ENCODE data around the gene ZNF700. TPM values are rescaled to one million over a fixed set of nuclear protein-coding genes. Genes with fewer than 3 reads are reported as not detected.

The ZNF700 gene
- total RNA-seq, 4 donors from 2014 or later = 7.1 to 19.6 (median 11.4) TPM

DNA sequence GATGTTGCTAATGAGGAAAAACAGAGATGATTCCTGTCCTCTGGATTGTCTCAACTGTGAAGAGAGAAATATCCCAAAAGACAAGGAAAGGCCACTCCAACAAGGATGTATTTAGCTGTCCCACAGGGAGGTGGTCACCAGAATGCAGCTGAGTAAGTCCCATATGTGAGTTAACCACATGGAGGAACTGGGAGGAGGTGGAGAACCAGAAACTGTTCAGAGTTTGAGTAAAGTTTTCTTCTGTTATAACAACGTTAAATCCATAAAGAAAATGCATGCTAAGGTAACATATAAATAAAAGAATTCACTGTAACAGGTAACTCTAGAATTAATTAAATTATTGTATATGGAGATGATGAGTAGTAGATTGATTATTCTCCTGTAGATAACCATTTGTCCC is 45.3 kb downstream of the ZNF700 start:
- no peak for ATAC-seq
- WGBS, 2 donors (ENCODE audit: low coverage in 1 of 2) = 60% methylated on average over 1 of the region's 1 CpG; no CpG with 5 or more reads in 1 of the 2 donors
- Histone ChIP-seq H3K4me3 (no peak overlapping the region), H3K36me3 (peaks cover 0 to 5% of the 10 kb centered on the region in 2 donors), H3K27ac (no peak overlapping the region), H3K9me3 (no peaks in the 10 kb centered on the region), H3K4me1 (peaks cover 0 to 13% (median 5%) of the 10 kb centered on the region in 3 donors), H3K27me3 (no peaks in the 10 kb centered on the region)
- TF ChIP-seq POLR2A (IDR thresholded peaks at IDR 0.05) (no peak), POLR2AphosphoS5 (IDR thresholded peaks at IDR 0.05) (no peak), EP300 (IDR thresholded peaks at IDR 0.05) (no peak)
- TF ChIP-seq, protein P1, sequence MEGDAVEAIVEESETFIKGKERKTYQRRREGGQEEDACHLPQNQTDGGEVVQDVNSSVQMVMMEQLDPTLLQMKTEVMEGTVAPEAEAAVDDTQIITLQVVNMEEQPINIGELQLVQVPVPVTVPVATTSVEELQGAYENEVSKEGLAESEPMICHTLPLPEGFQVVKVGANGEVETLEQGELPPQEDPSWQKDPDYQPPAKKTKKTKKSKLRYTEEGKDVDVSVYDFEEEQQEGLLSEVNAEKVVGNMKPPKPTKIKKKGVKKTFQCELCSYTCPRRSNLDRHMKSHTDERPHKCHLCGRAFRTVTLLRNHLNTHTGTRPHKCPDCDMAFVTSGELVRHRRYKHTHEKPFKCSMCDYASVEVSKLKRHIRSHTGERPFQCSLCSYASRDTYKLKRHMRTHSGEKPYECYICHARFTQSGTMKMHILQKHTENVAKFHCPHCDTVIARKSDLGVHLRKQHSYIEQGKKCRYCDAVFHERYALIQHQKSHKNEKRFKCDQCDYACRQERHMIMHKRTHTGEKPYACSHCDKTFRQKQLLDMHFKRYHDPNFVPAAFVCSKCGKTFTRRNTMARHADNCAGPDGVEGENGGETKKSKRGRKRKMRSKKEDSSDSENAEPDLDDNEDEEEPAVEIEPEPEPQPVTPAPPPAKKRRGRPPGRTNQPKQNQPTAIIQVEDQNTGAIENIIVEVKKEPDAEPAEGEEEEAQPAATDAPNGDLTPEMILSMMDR (IDR thresholded peaks at IDR 0.05) = no peak

DNA sequence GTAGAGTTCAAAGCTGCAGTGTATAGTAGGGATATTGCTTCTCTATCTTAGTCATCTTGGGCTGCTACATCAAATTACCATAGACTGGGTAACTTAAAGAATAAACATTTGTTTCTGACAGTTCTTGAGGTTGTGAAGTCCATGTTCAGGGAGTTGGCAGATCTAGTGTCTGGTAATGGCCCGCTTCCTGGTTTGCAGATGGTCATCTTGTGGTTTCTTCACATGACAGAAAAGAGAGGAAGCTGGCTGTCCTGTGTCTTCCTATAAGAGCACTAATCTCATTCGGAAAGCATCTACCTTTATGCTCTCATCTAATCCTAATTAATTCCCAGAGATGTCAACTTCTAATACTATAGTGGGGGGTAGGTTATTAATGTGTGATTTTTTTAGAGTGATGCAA is 46.1 kb downstream of the ZNF700 start:
- peaks cover 0 to 6% (median 0%) of the 10 kb centered on the region in 3 donors for H3K4me1 ChIP-seq
- WGBS, 2 donors (ENCODE audit: low coverage in 1 of 2) = 88 to 92% methylated on average over 1 to 2 of the region's 2 CpGs
- no peak for ATAC-seq
- TF ChIP-seq POLR2A (IDR thresholded peaks at IDR 0.05) (no peak), POLR2AphosphoS5 (IDR thresholded peaks at IDR 0.05) (no peak), EP300 (IDR thresholded peaks at IDR 0.05) (no peak)
- TF ChIP-seq, protein P1 (IDR thresholded peaks at IDR 0.05) = no peak
- H3K27ac ChIP-seq = no peak overlapping the region
- H3K9me3 ChIP-seq = no peaks in the 10 kb centered on the region
- no peaks in the 10 kb centered on the region for H3K27me3 ChIP-seq
- H3K36me3 ChIP-seq = peaks cover 0 to 8% of the 10 kb centered on the region in 2 donors
- H3K4me3 ChIP-seq = no peak overlapping the region

DNA sequence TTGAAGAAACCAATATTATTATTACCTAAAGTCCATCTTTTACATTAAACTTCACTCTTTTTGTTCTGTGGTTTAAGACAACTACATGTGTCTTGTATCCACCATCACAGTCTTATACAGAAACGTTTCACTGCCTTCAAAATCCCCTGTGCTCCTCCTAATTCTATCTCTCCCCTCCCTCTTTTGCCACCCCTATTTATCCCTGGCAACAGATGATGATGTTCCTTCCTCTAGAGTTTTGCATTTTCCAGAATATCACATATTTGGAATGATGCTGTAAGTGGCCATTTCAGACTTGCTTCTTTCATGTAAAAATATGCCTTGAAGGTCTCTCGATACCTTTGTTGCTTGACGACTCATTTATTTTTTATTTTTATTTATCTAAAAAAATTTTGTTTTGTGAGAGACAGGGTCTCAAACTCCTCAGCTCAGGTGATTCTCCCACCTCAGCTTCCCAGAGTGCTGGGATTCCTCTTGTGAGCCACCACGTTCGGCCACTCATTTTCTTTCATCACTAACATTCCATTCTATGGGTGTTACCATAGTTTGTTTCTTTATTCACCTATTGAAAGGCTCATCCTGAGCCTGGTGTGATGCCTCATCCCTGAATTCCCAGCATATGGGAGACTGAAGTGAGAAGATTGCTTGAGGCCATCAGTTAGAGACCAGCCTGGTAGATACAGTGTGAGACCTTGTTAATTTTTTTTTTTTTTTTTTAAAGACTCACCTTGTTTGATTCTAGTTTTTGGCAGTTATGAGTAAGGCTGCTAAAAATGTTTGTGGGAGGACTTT is 48.3 kb downstream of the ZNF700 start:
- no peaks in the 10 kb centered on the region for H3K27me3 ChIP-seq
- peaks cover 6 to 27% of the 10 kb centered on the region in 2 donors for H3K36me3 ChIP-seq
- peaks cover 0 to 16% (median 2%) of the 10 kb centered on the region in 3 donors for H3K9me3 ChIP-seq
- no peak overlapping the region for H3K4me3 ChIP-seq
- H3K4me1 ChIP-seq = no peaks in the 10 kb centered on the region
- ATAC-seq = no peak
- TF ChIP-seq POLR2A (IDR thresholded peaks at IDR 0.05) (no peak), POLR2AphosphoS5 (IDR thresholded peaks at IDR 0.05) (no peak), EP300 (IDR thresholded peaks at IDR 0.05) (no peak)
- TF ChIP-seq, protein P1 (IDR thresholded peaks at IDR 0.05) = no peak
- WGBS, 2 donors (ENCODE audit: low coverage in 1 of 2) = 63 to 86% methylated on average over 3 to 5 of the region's 5 CpGs
- H3K27ac ChIP-seq = no peak overlapping the region

DNA sequence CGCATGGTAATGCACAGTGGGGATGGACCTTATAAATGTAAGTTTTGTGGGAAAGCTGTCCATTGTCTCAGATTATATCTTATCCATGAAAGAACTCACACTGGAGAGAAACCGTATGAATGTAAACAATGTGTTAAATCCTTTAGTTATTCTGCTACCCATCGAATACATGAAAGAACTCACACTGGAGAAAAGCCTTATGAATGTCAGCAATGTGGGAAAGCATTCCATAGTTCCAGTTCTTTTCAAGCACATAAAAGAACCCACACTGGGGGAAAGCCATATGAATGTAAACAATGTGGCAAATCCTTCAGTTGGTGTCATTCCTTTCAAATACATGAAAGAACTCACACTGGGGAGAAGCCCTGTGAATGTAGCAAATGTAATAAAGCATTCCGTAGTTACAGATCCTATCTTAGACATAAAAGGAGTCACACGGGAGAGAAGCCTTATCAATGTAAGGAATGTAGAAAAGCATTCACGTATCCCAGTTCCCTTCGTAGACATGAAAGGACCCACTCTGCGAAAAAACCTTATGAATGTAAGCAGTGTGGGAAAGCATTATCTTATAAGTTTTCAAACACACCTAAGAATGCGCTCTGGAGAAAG is 53.7 kb downstream of the ZNF700 start:
- WGBS, 2 donors (ENCODE audit: low coverage in 1 of 2) = 93 to 95% methylated on average over 9 of the region's 9 CpGs
- no peaks in the 10 kb centered on the region for H3K27me3 ChIP-seq
- H3K27ac ChIP-seq = no peak overlapping the region
- ATAC-seq = no peak
- H3K9me3 ChIP-seq = peaks cover 5 to 59% (median 6%) of the 10 kb centered on the region in 3 donors
- no peaks in the 10 kb centered on the region for H3K4me1 ChIP-seq
- peaks cover 13 to 42% of the 10 kb centered on the region in 2 donors for H3K36me3 ChIP-seq
- no peak for TF ChIP-seq POLR2AphosphoS5 (IDR thresholded peaks at IDR 0.05)
- no peak overlapping the region for H3K4me3 ChIP-seq

DNA sequence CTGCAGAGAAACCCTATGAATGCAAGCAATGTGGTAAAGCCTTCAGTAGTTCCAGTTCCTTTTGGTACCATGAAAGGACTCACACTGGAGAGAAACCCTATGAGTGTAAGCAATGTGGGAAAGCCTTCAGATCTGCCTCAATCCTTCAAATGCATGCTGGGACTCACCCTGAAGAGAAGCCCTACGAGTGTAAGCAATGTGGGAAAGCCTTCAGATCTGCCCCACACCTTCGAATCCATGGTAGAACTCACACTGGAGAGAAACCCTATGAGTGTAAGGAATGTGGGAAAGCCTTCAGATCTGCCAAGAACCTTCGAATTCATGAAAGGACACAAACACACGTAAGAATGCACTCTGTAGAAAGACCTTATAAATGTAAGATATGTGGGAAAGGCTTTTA is 54.6 kb downstream of the ZNF700 start:
- Histone ChIP-seq H3K9me3 (peaks cover 5 to 59% (median 6%) of the 10 kb centered on the region in 3 donors), H3K4me3 (no peak overlapping the region), H3K27me3 (no peaks in the 10 kb centered on the region), H3K4me1 (no peaks in the 10 kb centered on the region), H3K36me3 (peaks cover 13 to 42% of the 10 kb centered on the region in 2 donors), H3K27ac (no peak overlapping the region)
- WGBS, 2 donors (ENCODE audit: low coverage in 1 of 2) = 81 to 96% methylated on average over 3 to 4 of the region's 4 CpGs
- no peak for ATAC-seq
- TF ChIP-seq EP300 (IDR thresholded peaks at IDR 0.05) (no peak), POLR2AphosphoS5 (IDR thresholded peaks at IDR 0.05) (no peak), POLR2A (IDR thresholded peaks at IDR 0.05) (no peak)
- TF ChIP-seq, protein P1 (IDR thresholded peaks at IDR 0.05) = no peak
